ENCODE measurements around the gene KRAS.
"Not testable (repeated sequence)": the region's sequence is repeated elsewhere in the genome, so short reads cannot be mapped to it uniquely, and the experiment has no call there.

KRAS gene

DNA sequence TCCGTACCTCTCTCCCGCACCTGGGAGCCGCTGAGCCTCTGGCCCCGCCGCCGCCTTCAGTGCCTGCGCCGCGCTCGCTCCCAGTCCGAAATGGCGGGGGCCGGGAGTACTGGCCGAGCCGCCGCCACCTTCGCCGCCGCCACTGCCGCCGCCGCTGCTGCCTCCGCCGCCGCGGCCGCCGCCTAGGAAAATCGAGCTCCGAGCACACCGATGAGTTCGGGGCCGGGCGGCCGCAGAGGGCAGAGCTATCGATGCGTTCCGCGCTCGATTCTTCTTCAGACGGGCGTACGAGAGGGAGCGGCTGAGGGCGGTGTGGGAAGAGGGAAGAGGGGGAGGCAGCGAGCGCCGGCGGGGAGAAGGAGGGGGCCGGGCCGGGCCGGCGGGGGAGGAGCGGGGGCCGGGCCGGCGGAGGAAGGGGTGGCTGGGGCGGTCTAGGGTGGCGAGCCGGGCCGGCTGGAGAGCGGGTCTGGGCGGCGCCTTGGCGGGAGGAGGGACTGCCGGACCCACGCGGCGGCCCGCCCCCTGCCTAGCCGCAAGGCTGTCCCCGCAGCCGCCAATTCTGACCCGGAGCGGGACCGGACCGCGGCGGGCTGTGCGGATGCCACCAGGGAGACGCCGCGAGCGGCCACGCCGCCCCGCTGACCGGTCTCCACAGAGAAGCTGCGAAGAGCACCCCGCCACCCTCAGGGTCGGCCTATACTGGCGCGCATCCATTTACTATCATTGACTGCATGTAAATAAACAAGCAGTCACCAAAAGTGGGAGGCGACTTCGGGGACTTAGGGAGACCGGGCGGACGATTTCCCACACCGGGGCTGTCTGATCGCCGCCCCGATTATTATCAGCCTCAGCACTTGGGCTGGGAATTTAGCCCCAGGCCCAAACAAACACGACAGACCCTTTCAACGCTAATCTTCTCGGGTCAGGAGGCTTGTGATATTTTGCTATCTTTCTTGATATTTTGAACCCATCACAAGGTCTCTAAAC is at the start of gene KRAS:
Gene KRAS, minus strand, starts transcription at position 186 of the 987 bp plus-strand sequence.
- Histone ChIP-seq H3K79me2 (ENCODE audit: low read length) (peaks cover 42% of the 10 kb centered on the region), H3K4me3 (ENCODE audit: low read length) (peak within 1 kb of the TSS; percentile 98), H3K4me1 (ENCODE audit: low read length) (peaks cover 41% of the 10 kb centered on the region), H3K9me3 (ENCODE audit: insufficient read depth, low read length) (no peaks in the 10 kb centered on the region), H2AFZ (ENCODE audit: low read depth, low read length) (peak within 1 kb of the TSS; percentile 73; the same call in 1 of the 2 replicates), H3K27me3 (ENCODE audit: low read depth, low read length) (no peaks in the 10 kb centered on the region), H4K20me1 (ENCODE audit: insufficient read depth, low read length) (peaks cover 34% of the 10 kb centered on the region), H3K4me2 (ENCODE audit: low read length) (peak within 1 kb of the TSS; percentile 96), H3K9ac (ENCODE audit: low read length) (peak within 1 kb of the TSS; percentile 97), H3K27ac (ENCODE audit: low read length) (peak within 1 kb of the TSS; percentile 58), H3K36me3 (replicated peaks; ENCODE audit: low read depth, low read length) (peaks cover 10% of the 10 kb centered on the region)
- no peak for TF ChIP-seq EZH2phosphoT487 (IDR thresholded peaks at IDR 0.05; ENCODE audit: low read depth)
- TF ChIP-seq, protein P1, sequence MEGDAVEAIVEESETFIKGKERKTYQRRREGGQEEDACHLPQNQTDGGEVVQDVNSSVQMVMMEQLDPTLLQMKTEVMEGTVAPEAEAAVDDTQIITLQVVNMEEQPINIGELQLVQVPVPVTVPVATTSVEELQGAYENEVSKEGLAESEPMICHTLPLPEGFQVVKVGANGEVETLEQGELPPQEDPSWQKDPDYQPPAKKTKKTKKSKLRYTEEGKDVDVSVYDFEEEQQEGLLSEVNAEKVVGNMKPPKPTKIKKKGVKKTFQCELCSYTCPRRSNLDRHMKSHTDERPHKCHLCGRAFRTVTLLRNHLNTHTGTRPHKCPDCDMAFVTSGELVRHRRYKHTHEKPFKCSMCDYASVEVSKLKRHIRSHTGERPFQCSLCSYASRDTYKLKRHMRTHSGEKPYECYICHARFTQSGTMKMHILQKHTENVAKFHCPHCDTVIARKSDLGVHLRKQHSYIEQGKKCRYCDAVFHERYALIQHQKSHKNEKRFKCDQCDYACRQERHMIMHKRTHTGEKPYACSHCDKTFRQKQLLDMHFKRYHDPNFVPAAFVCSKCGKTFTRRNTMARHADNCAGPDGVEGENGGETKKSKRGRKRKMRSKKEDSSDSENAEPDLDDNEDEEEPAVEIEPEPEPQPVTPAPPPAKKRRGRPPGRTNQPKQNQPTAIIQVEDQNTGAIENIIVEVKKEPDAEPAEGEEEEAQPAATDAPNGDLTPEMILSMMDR (IDR thresholded peaks at IDR 0.05; ENCODE audit: low read depth, low read length), result no peak

DNA sequence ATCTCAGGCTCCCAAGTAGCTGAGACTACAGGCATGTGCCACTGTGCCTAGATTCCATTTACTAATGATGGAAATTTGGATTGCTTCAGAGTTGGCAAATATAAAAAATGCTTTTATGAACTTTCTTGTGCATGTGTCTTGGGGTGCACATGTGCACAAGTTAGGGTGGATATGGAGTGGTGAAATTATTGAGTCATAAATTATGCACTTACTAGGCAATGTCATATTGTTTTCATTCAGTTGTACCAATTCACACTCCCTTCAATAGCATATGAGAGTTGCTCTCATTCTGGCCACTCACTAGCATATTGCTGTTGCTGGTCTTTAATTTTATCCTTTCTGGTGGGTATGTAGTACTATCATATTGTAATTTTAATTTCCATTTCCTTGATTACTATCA is 45.7 kb upstream of the KRAS start:
- no peak overlapping the region for H3K27ac ChIP-seq (ENCODE audit: low read length)
- no peaks in the 10 kb centered on the region for H4K20me1 ChIP-seq (ENCODE audit: insufficient read depth, low read length)
- no peaks in the 10 kb centered on the region for H3K36me3 ChIP-seq (replicated peaks; ENCODE audit: low read depth, low read length)
- no peak overlapping the region for H3K4me3 ChIP-seq (ENCODE audit: low read length)
- no peak for TF ChIP-seq EZH2phosphoT487 (IDR thresholded peaks at IDR 0.05; ENCODE audit: low read depth)
- TF ChIP-seq, protein P1 (IDR thresholded peaks at IDR 0.05; ENCODE audit: low read depth, low read length), result no peak
- H2AFZ ChIP-seq (ENCODE audit: low read depth, low read length), result no peak overlapping the region
- H3K9me3 ChIP-seq (ENCODE audit: insufficient read depth, low read length), result no peaks in the 10 kb centered on the region
- H3K4me1 ChIP-seq (ENCODE audit: low read length), result peaks cover 28% of the 10 kb centered on the region
- H3K9ac ChIP-seq (ENCODE audit: low read length), result no peak overlapping the region
- no peak overlapping the region for H3K4me2 ChIP-seq (ENCODE audit: low read length)
- no peaks in the 10 kb centered on the region for H3K27me3 ChIP-seq (ENCODE audit: low read depth, low read length)
- H3K79me2 ChIP-seq (ENCODE audit: low read length), result no peaks in the 10 kb centered on the region

DNA sequence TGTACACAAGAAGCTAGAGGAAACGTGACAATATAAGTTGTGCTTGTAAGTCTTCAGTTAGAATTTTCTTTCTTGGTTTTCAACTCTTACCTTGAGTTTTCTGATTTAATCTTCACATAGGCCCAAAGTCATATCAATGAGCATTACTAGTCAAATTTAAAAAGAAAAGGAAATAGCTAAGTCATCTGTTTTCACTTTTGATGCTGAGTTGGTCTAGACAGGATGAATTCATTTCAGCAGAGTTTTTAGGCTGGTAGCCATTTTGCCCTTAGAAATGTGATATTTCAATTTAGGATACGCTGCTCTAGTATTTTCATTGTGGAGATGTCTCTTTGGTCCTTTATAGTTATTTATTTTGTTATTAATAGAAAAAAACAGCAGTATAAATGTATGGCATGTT is 44.6 kb upstream of the KRAS start:
- TF ChIP-seq, protein P1 (IDR thresholded peaks at IDR 0.05; ENCODE audit: low read depth, low read length), result no peak
- TF ChIP-seq EZH2phosphoT487 (IDR thresholded peaks at IDR 0.05; ENCODE audit: low read depth), result no peak
- Histone ChIP-seq H3K9me3 (ENCODE audit: insufficient read depth, low read length) (no peaks in the 10 kb centered on the region), H3K4me3 (ENCODE audit: low read length) (no peak overlapping the region), H3K4me2 (ENCODE audit: low read length) (no peak overlapping the region), H3K27ac (ENCODE audit: low read length) (no peak overlapping the region), H3K4me1 (ENCODE audit: low read length) (peaks cover 28% of the 10 kb centered on the region), H4K20me1 (ENCODE audit: insufficient read depth, low read length) (no peaks in the 10 kb centered on the region), H3K36me3 (replicated peaks; ENCODE audit: low read depth, low read length) (no peaks in the 10 kb centered on the region), H3K9ac (ENCODE audit: low read length) (no peak overlapping the region), H3K27me3 (ENCODE audit: low read depth, low read length) (no peaks in the 10 kb centered on the region), H3K79me2 (ENCODE audit: low read length) (no peaks in the 10 kb centered on the region), H2AFZ (ENCODE audit: low read depth, low read length) (no peak overlapping the region)

GRCh38 chr12:25293653-25294052 is 42.9 kb upstream of the KRAS start:
- Histone ChIP-seq H3K9ac (ENCODE audit: low read length) (no peak overlapping the region), H3K4me3 (ENCODE audit: low read length) (no peak overlapping the region; the same call in 1 of the 2 replicates), H4K20me1 (ENCODE audit: insufficient read depth, low read length) (no peaks in the 10 kb centered on the region), H3K4me1 (ENCODE audit: low read length) (peaks cover 28% of the 10 kb centered on the region), H3K36me3 (replicated peaks; ENCODE audit: low read depth, low read length) (peaks cover 6% of the 10 kb centered on the region), H3K79me2 (ENCODE audit: low read length) (no peaks in the 10 kb centered on the region), H3K4me2 (ENCODE audit: low read length) (peak overlapping the region; percentile 81; the same call in 1 of the 2 replicates), H2AFZ (ENCODE audit: low read depth, low read length) (0 out of 2 replicates have a peak overlapping the region, but pooled peaks have one; percentile 2), H3K9me3 (ENCODE audit: insufficient read depth, low read length) (peaks cover 12% of the 10 kb centered on the region; the same call in 1 of the 2 replicates), H3K27me3 (ENCODE audit: low read depth, low read length) (no peaks in the 10 kb centered on the region), H3K27ac (ENCODE audit: low read length) (no peak overlapping the region; the same call in 1 of the 2 replicates)
- TF ChIP-seq, protein P1 (IDR thresholded peaks at IDR 0.05; ENCODE audit: low read depth, low read length), result no peak
- TF ChIP-seq EZH2phosphoT487 (IDR thresholded peaks at IDR 0.05; ENCODE audit: low read depth), result no peak

- peak overlapping the region; percentile 58; the same call in 1 of the 2 replicates for H2AFZ ChIP-seq (ENCODE audit: low read depth, low read length)
- H3K79me2 ChIP-seq (ENCODE audit: low read length); H3K27me3 ChIP-seq (ENCODE audit: low read depth, low read length): not testable (repeated sequence)
Measured at GRCh38 chr12:25292810-25293221, 42.1 kb upstream of the KRAS start.

More at GRCh38 chr12:25292810-25293221, 42.1 kb upstream of the KRAS start:
- peak overlapping the region; percentile 54 for H3K4me3 ChIP-seq (ENCODE audit: low read length)
- peak overlapping the region; percentile 81 for H3K4me2 ChIP-seq (ENCODE audit: low read length)
- not testable (repeated sequence) for H3K36me3 ChIP-seq (replicated peaks; ENCODE audit: low read depth, low read length); H4K20me1 ChIP-seq (ENCODE audit: insufficient read depth, low read length)
- H3K27ac ChIP-seq (ENCODE audit: low read length), result peak overlapping the region; percentile 43
- H3K9ac ChIP-seq (ENCODE audit: low read length), result 0 out of 2 replicates have a peak overlapping the region, but pooled peaks have one; percentile 14
- peaks cover 12% of the 10 kb centered on the region; the same call in 1 of the 2 replicates for H3K9me3 ChIP-seq (ENCODE audit: insufficient read depth, low read length)
- peaks cover 28% of the 10 kb centered on the region for H3K4me1 ChIP-seq (ENCODE audit: low read length)
